ENCODE results near the gene SPRED1.

Gene SPRED1

GRCh38 chr15:38254051-38254883, 1.6 kb downstream of the SPRED1 start:
- WGBS (ENCODE audit: extremely low coverage, insufficient coverage, low lambda C conversion rate), result no CpG with 5 or more reads among the region's 15 CpGs
- Histone ChIP-seq H3K9ac (ENCODE audit: low read length) (peak overlapping the region; percentile 86), H3K36me3 (ENCODE audit: control insufficient read depth, insufficient read depth, low read length) (no peaks in the 10 kb centered on the region), H3K4me1 (ENCODE audit: control insufficient read depth, low read depth, low read length) (peaks cover 7% of the 10 kb centered on the region), H4K8ac (ENCODE audit: low read depth, low read length) (no peak overlapping the region), H3K18ac (ENCODE audit: low read length) (no peak overlapping the region), H2BK5ac (ENCODE audit: low read length) (no peak overlapping the region), H2AK5ac (ENCODE audit: low read length) (no peak overlapping the region), H2BK15ac (replicated peaks; ENCODE audit: low read depth) (no peak overlapping the region), H3K27me3 (ENCODE audit: insufficient read depth, low read length, poor library complexity) (no peaks in the 10 kb centered on the region), H3K79me1 (ENCODE audit: low read length) (no peaks in the 10 kb centered on the region), H4K5ac (ENCODE audit: low read length) (no peak overlapping the region), H3K4ac (ENCODE audit: low read depth, low read length) (no peak overlapping the region), H3K4me3 (ENCODE audit: low read length) (peak overlapping the region; percentile 94), H3K79me2 (ENCODE audit: control insufficient read depth, insufficient read depth, low read length) (peaks cover 39% of the 10 kb centered on the region), H3K23ac (ENCODE audit: low read length) (peak overlapping the region; percentile 70), H3K56ac (ENCODE audit: low read length) (peak overlapping the region; percentile 94), H3K4me2 (ENCODE audit: low read length) (peak overlapping the region; percentile 77), H2BK120ac (ENCODE audit: low read depth, low read length) (no peak overlapping the region), H3K27ac (ENCODE audit: low read depth, low read length) (no peak overlapping the region)
- peak; percentile 56 for DNase-seq

GRCh38 chr15:38255690-38256089, 3.1 kb downstream of the SPRED1 start:
- Histone ChIP-seq H3K36me3 (ENCODE audit: control insufficient read depth, insufficient read depth, low read length) (no peaks in the 10 kb centered on the region), H3K4me3 (ENCODE audit: low read length) (no peak overlapping the region), H3K18ac (ENCODE audit: low read length) (no peak overlapping the region), H2AK5ac (ENCODE audit: low read length) (no peak overlapping the region), H2BK120ac (ENCODE audit: low read depth, low read length) (no peak overlapping the region), H3K23ac (ENCODE audit: low read length) (no peak overlapping the region), H4K8ac (ENCODE audit: low read depth, low read length) (no peak overlapping the region), H3K56ac (ENCODE audit: low read length) (no peak overlapping the region), H3K9ac (ENCODE audit: low read length) (no peak overlapping the region), H4K5ac (ENCODE audit: low read length) (no peak overlapping the region), H2BK15ac (replicated peaks; ENCODE audit: low read depth) (no peak overlapping the region), H3K79me1 (ENCODE audit: low read length) (no peaks in the 10 kb centered on the region), H3K4ac (ENCODE audit: low read depth, low read length) (no peak overlapping the region), H2BK5ac (ENCODE audit: low read length) (no peak overlapping the region), H3K27me3 (ENCODE audit: insufficient read depth, low read length, poor library complexity) (no peaks in the 10 kb centered on the region), H3K4me1 (ENCODE audit: control insufficient read depth, low read depth, low read length) (peaks cover 4% of the 10 kb centered on the region), H3K4me2 (ENCODE audit: low read length) (no peak overlapping the region), H3K79me2 (ENCODE audit: control insufficient read depth, insufficient read depth, low read length) (peaks cover 48% of the 10 kb centered on the region), H3K27ac (ENCODE audit: low read depth, low read length) (no peak overlapping the region)
- no CpG with 5 or more reads among the region's 2 CpGs for WGBS (ENCODE audit: extremely low coverage, insufficient coverage, low lambda C conversion rate)
- DNase-seq, result no peak

DNA sequence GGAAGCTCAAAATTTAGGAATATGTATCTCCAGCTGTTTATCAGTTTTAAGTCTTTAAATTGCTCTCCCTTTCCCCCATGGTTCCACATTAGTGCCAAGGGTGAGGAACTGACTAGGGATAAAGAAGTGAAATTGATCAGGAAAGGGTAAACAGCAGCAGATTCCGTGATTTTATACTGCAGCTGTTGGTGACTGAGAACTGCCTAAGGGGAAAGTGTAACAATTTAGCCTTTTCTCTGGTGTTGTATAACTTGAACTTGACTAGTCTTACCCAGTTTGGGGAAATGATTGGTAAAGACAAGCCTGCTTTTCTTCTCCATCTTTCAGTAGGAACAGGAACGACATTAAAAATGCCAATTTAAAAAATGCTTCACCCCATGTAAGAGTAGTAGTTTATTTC, 5.0 kb downstream of the SPRED1 start:
- no peak overlapping the region for H2BK5ac ChIP-seq (ENCODE audit: low read length)
- no peaks in the 10 kb centered on the region for H3K79me1 ChIP-seq (ENCODE audit: low read length)
- H3K27ac ChIP-seq (ENCODE audit: low read depth, low read length), result no peak overlapping the region
- no peak overlapping the region for H2BK15ac ChIP-seq (replicated peaks; ENCODE audit: low read depth)
- H3K23ac ChIP-seq (ENCODE audit: low read length), result no peak overlapping the region
- no peak overlapping the region for H4K8ac ChIP-seq (ENCODE audit: low read depth, low read length)
- H2BK120ac ChIP-seq (ENCODE audit: low read depth, low read length), result no peak overlapping the region
- H3K27me3 ChIP-seq (ENCODE audit: insufficient read depth, low read length, poor library complexity), result no peaks in the 10 kb centered on the region
- peak overlapping the region; percentile 6 for H3K9ac ChIP-seq (ENCODE audit: low read length)
- WGBS (ENCODE audit: extremely low coverage, insufficient coverage, low lambda C conversion rate), result no CpG with 5 or more reads among the region's 2 CpGs
- no peak overlapping the region for H3K4ac ChIP-seq (ENCODE audit: low read depth, low read length)
- no peak overlapping the region for H3K18ac ChIP-seq (ENCODE audit: low read length)
- H3K36me3 ChIP-seq (ENCODE audit: control insufficient read depth, insufficient read depth, low read length), result no peaks in the 10 kb centered on the region
- DNase-seq, result no peak
- peaks cover 63% of the 10 kb centered on the region for H3K79me2 ChIP-seq (ENCODE audit: control insufficient read depth, insufficient read depth, low read length)
- no peak overlapping the region for H3K4me2 ChIP-seq (ENCODE audit: low read length)
- H2AK5ac ChIP-seq (ENCODE audit: low read length), result no peak overlapping the region
- H3K56ac ChIP-seq (ENCODE audit: low read length), result no peak overlapping the region
- peaks cover 3% of the 10 kb centered on the region for H3K4me1 ChIP-seq (ENCODE audit: control insufficient read depth, low read depth, low read length)
- no peak overlapping the region for H4K5ac ChIP-seq (ENCODE audit: low read length)
- H3K4me3 ChIP-seq (ENCODE audit: low read length), result no peak overlapping the region

DNA sequence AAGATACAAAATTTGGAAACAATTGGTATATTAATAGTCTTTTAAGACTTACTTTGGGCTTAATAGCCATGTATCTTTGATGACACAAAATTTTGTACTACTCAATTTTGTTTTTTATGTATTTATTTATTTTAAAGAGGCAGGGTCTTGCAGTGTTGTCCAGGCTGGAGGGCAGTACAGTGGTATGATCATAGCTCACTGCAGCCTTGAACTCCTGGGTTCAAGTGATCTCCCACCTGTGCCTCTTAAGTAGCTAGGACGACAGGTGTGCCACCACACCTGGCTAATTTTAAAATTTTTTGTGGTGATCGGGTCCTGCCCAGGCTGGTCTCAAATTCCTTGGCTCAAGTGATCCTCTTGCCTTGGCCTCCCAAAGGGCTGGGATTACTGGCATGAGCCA, 6.5 kb downstream of the SPRED1 start:
- H4K8ac ChIP-seq (ENCODE audit: low read depth, low read length), result no peak overlapping the region
- H2AK5ac ChIP-seq (ENCODE audit: low read length), result no peak overlapping the region
- H2BK120ac ChIP-seq (ENCODE audit: low read depth, low read length), result no peak overlapping the region
- DNase-seq, result no peak
- H2BK15ac ChIP-seq (replicated peaks; ENCODE audit: low read depth), result no peak overlapping the region
- no CpG with 5 or more reads among the region's 2 CpGs for WGBS (ENCODE audit: extremely low coverage, insufficient coverage, low lambda C conversion rate)
- no peaks in the 10 kb centered on the region for H3K27me3 ChIP-seq (ENCODE audit: insufficient read depth, low read length, poor library complexity)
- H3K56ac ChIP-seq (ENCODE audit: low read length), result no peak overlapping the region
- no peak overlapping the region for H3K4ac ChIP-seq (ENCODE audit: low read depth, low read length)
- no peak overlapping the region for H3K9ac ChIP-seq (ENCODE audit: low read length)
- H4K5ac ChIP-seq (ENCODE audit: low read length), result no peak overlapping the region
- peaks cover 3% of the 10 kb centered on the region for H3K4me1 ChIP-seq (ENCODE audit: control insufficient read depth, low read depth, low read length)
- H2BK5ac ChIP-seq (ENCODE audit: low read length), result no peak overlapping the region
- H3K36me3 ChIP-seq (ENCODE audit: control insufficient read depth, insufficient read depth, low read length), result no peaks in the 10 kb centered on the region
- H3K79me2 ChIP-seq (ENCODE audit: control insufficient read depth, insufficient read depth, low read length), result peaks cover 65% of the 10 kb centered on the region
- no peaks in the 10 kb centered on the region for H3K79me1 ChIP-seq (ENCODE audit: low read length)
- no peak overlapping the region for H3K23ac ChIP-seq (ENCODE audit: low read length)
- H3K4me2 ChIP-seq (ENCODE audit: low read length), result no peak overlapping the region
- no peak overlapping the region for H3K18ac ChIP-seq (ENCODE audit: low read length)
- no peak overlapping the region for H3K27ac ChIP-seq (ENCODE audit: low read depth, low read length)
- H3K4me3 ChIP-seq (ENCODE audit: low read length), result no peak overlapping the region

- H3K4me1 ChIP-seq (ENCODE audit: control insufficient read depth, low read depth, low read length), result peaks cover 3% of the 10 kb centered on the region
- H3K4ac ChIP-seq (ENCODE audit: low read depth, low read length), result no peak overlapping the region
- H2BK5ac ChIP-seq (ENCODE audit: low read length), result no peak overlapping the region
- H3K9ac ChIP-seq (ENCODE audit: low read length), result no peak overlapping the region
- no peak overlapping the region for H3K4me3 ChIP-seq (ENCODE audit: low read length)
- H3K36me3 ChIP-seq (ENCODE audit: control insufficient read depth, insufficient read depth, low read length), result no peaks in the 10 kb centered on the region
- H2AK5ac ChIP-seq (ENCODE audit: low read length), result no peak overlapping the region
- no peak overlapping the region for H4K8ac ChIP-seq (ENCODE audit: low read depth, low read length)
- no peak overlapping the region for H3K27ac ChIP-seq (ENCODE audit: low read depth, low read length)
- no peak overlapping the region for H3K56ac ChIP-seq (ENCODE audit: low read length)
- no peak overlapping the region for H2BK15ac ChIP-seq (replicated peaks; ENCODE audit: low read depth)
- H3K4me2 ChIP-seq (ENCODE audit: low read length), result no peak overlapping the region
- WGBS (ENCODE audit: extremely low coverage, insufficient coverage, low lambda C conversion rate), result no CpG with 5 or more reads among the region's 2 CpGs
- H3K27me3 ChIP-seq (ENCODE audit: insufficient read depth, low read length, poor library complexity), result no peaks in the 10 kb centered on the region
- peaks cover 2% of the 10 kb centered on the region for H3K79me1 ChIP-seq (ENCODE audit: low read length)
- peaks cover 66% of the 10 kb centered on the region for H3K79me2 ChIP-seq (ENCODE audit: control insufficient read depth, insufficient read depth, low read length)
- H3K18ac ChIP-seq (ENCODE audit: low read length), result no peak overlapping the region
- no peak overlapping the region for H3K23ac ChIP-seq (ENCODE audit: low read length)
- no peak overlapping the region for H2BK120ac ChIP-seq (ENCODE audit: low read depth, low read length)
- H4K5ac ChIP-seq (ENCODE audit: low read length), result no peak overlapping the region
- DNase-seq, result peak; percentile 93
Measured at GRCh38 chr15:38260077-38260476, 7.4 kb downstream of the SPRED1 start.

- Histone ChIP-seq H2BK120ac (ENCODE audit: low read depth, low read length) (no peak overlapping the region), H3K9ac (ENCODE audit: low read length) (no peak overlapping the region), H2AK5ac (ENCODE audit: low read length) (no peak overlapping the region), H2BK5ac (ENCODE audit: low read length) (no peak overlapping the region), H2BK15ac (replicated peaks; ENCODE audit: low read depth) (no peak overlapping the region), H3K4me2 (ENCODE audit: low read length) (no peak overlapping the region), H3K27ac (ENCODE audit: low read depth, low read length) (no peak overlapping the region), H3K79me2 (ENCODE audit: control insufficient read depth, insufficient read depth, low read length) (peaks cover 63% of the 10 kb centered on the region), H3K27me3 (ENCODE audit: insufficient read depth, low read length, poor library complexity) (no peaks in the 10 kb centered on the region), H3K36me3 (ENCODE audit: control insufficient read depth, insufficient read depth, low read length) (no peaks in the 10 kb centered on the region), H3K56ac (ENCODE audit: low read length) (no peak overlapping the region), H3K79me1 (ENCODE audit: low read length) (peaks cover 2% of the 10 kb centered on the region), H4K5ac (ENCODE audit: low read length) (no peak overlapping the region), H4K8ac (ENCODE audit: low read depth, low read length) (no peak overlapping the region), H3K18ac (ENCODE audit: low read length) (no peak overlapping the region), H3K23ac (ENCODE audit: low read length) (no peak overlapping the region), H3K4me1 (ENCODE audit: control insufficient read depth, low read depth, low read length) (no peaks in the 10 kb centered on the region), H3K4ac (ENCODE audit: low read depth, low read length) (no peak overlapping the region), H3K4me3 (ENCODE audit: low read length) (no peak overlapping the region)
- DNase-seq, result no peak
- WGBS (ENCODE audit: extremely low coverage, insufficient coverage, low lambda C conversion rate), result 100% methylated on average over 1 of the region's 3 CpGs
Measured at GRCh38 chr15:38263251-38263650, 10.6 kb downstream of the SPRED1 start.
